ENCODE data around the gene SBF2.

DNA sequence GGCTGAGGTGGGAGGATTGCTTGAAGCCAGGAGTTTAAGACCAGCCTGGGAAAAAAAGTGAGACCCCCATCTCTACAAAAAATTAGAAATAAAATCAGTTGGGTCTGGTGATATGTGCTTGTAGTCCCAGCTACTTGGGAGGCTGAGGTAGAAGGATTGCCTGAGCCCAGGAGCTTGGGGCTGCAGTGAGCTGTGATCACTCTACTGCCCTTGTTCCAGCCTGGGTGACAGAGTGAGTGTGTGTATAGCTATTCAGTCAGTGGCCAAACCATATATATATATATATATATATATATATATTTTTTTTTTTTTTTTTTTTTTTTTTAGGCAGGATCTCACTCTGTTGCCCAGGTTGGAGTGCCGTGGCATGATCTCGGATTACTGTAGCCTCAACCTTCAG, 35.3 kb upstream of the SBF2 start:
- TF ChIP-seq, protein P1, sequence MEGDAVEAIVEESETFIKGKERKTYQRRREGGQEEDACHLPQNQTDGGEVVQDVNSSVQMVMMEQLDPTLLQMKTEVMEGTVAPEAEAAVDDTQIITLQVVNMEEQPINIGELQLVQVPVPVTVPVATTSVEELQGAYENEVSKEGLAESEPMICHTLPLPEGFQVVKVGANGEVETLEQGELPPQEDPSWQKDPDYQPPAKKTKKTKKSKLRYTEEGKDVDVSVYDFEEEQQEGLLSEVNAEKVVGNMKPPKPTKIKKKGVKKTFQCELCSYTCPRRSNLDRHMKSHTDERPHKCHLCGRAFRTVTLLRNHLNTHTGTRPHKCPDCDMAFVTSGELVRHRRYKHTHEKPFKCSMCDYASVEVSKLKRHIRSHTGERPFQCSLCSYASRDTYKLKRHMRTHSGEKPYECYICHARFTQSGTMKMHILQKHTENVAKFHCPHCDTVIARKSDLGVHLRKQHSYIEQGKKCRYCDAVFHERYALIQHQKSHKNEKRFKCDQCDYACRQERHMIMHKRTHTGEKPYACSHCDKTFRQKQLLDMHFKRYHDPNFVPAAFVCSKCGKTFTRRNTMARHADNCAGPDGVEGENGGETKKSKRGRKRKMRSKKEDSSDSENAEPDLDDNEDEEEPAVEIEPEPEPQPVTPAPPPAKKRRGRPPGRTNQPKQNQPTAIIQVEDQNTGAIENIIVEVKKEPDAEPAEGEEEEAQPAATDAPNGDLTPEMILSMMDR (IDR thresholded peaks at IDR 0.05), result no peak
- TF ChIP-seq POLR2A (IDR thresholded peaks at IDR 0.05; ENCODE audit: low read depth), result no peak
